Endometrial microvascular endothelial cells (primary cell): Measurements from ENCODE around the gene PLAC8. TPM values are rescaled to one million over a fixed set of nuclear protein-coding genes. Genes with fewer than 3 reads are reported as not detected.
"Not testable (repeated sequence)": the region's sequence is repeated elsewhere in the genome, so short reads cannot be mapped to it uniquely, and the experiment has no call there.

ENCODE experiments used
- in situ Hi-C: cut with HindIII; loops from 2 replicates; pipeline ENCODE4 v1.10.0; 2017; ENCODE audit warnings: low sequenced_read_pairs, low pct_unique_long_range_greater_than_20kb; ENCODE audit errors: inconsistent ontology term
- total RNA-seq: library from RNA; depleted of rRNA; stranded (reverse); fragments of >200 nt; gene quantifications from one replicate; pipeline ENCODE4 v1.2.3, GENCODE V29; 2015; ENCODE audit errors: inconsistent ontology term

Gene PLAC8
- total RNA-seq, 1 donor from 2014 or later: 3.8 TPM

DNA sequence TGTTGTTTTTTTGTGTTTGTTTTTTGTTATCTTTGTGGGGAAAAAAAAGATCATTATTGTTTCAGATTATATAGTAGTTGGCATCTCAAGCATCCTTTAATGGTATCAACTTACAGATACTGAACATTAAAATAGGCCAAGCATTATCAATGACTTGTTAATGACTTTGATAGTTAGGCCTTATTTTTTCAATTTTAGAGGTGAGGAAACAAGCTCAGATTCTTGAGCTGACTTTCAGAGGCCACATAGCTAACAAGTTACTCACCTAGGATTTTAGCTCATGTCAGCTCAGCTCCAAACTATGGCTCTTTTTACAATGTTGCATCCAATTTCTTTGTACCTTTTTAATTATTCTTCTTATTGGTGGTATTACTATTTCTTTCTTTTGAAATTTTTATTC is 471 bp upstream of the PLAC8 start:
- in situ Hi-C loops: no loop called here

DNA sequence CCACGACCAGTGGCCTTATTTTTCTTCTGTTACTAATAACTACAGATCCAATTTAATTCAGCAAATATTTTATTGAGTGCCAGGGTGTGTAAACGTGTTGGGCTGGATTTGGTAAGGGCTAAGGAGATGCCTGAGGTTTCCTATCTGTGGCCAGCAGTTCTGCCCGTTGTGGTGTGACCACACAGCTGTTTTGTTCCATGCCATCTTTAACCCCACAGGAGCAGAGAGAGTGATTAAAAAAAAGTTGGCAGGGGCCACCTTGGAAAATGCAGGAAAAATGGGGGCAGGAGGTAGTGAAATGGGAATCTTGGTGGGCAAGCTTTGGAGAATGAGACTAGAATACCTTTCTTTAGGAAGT is 1.1 kb downstream of the PLAC8 start:
- in situ Hi-C loops: no loop called here

DNA sequence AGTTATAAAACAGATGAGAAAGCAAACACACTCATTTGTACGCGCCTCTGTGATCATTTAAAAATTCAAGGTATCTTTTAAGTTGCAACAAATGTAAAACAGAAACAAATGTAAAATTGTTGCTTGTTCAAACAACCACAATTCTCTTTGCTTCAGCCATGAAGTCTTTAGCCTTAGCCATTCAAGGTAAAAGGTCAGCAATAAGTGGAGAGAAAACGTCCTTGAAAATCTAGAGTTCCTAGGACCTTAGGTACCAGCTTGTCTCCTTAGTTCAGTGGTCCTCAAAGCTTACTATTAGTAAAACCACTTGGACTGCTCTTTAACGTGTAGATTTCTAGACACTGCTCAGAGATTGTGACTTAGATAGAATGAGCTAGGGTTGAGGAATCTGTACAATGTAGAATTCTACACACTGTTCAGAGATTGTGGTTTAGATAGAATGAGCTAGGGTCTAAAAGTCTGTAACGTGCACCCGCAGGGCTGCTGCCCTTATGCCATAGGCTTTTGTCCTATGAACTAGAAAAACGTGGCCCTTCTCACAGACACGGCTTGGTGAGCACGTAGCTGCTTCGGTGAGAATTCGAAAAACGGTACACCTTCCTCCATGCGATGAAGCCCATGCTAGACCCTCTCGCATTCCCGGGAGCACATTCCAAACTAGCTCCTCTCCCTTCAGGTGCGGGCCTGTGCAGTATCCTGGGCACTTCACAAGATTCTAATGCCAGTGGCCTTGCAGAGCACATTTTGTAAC is 1.7 kb downstream of the PLAC8 start:
- in situ Hi-C loops: no loop called here

- in situ Hi-C loops: no loop called here
Measured at GRCh38 chr4:83112231-83112630, 2.3 kb downstream of the PLAC8 start.

- in situ Hi-C loops: not testable (repeated sequence)
Measured at GRCh38 chr4:83111751-83112141, 2.8 kb downstream of the PLAC8 start.

DNA sequence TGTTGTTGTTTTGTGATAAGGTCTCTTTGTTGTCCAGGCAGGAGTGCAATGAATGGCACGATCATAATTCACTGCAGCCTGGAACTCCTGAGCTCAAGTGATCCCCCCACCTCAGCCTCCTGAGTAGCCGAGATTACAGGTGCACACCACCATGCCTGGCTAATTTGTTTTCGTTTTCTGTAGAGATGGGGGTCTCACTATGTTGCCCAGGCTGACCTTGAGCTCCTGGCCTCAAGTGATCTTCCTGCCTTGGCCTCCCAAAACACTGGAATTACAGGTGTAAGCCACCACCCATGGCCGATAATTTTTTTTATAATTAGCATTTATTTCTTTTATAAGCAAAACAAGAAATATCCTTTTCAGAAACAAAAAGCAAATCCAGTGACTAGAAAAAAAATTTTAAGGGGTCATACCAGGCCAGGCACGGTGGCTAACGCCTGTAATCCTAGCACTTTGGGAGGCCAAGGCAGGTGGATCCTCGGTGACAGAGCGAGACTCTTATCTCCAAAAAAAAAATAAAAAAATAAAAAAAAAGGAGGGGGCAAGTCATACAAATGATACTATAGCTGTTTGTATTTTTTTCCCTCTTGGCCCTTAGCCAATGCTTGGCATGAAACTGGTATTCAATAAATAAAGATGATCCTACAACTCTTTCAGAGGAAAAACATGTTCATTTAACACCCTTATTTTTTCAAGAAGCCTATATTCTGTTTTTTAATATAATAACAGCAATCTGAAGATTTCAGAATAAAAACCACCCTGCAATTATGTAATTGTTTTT is 3.4 kb downstream of the PLAC8 start:
- in situ Hi-C loops: no loop called here

DNA sequence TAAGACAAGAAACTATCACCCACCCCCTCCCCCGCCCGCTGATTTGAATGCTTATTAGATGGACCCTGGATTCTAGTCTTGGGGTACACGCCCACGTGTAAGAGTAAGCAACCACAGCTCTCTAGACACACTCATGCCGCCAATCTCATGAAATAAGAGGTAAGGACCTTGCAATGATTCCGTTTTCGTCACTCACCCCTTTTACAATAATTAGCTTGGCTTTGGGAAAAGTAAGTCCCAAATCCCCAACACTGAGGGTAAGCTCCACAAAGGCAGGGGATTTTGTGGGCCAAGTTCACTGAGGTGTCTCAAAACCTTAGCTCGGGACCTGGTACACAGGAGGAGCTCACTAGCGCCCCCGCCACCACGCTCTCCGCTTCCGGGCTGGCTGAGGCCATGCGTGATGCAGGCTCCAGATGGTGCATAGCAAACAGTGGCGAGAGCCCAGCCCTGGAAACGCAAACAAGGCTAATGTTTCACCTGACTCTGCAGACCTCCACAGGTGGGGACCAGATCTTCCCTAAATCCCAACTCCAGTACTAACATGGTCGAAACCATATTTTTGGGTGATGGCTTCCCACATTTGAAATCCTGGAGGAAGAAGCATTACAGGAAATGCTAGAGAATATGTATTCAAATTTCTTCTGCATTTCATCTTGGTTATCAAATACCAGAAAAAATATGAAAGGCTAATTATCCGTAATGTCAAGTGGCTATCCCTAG is 4.1 kb downstream of the PLAC8 start:
- in situ Hi-C loops: no loop called here

- in situ Hi-C loops: no loop called here
Measured at GRCh38 chr4:83109480-83110222, 4.9 kb downstream of the PLAC8 start.

DNA sequence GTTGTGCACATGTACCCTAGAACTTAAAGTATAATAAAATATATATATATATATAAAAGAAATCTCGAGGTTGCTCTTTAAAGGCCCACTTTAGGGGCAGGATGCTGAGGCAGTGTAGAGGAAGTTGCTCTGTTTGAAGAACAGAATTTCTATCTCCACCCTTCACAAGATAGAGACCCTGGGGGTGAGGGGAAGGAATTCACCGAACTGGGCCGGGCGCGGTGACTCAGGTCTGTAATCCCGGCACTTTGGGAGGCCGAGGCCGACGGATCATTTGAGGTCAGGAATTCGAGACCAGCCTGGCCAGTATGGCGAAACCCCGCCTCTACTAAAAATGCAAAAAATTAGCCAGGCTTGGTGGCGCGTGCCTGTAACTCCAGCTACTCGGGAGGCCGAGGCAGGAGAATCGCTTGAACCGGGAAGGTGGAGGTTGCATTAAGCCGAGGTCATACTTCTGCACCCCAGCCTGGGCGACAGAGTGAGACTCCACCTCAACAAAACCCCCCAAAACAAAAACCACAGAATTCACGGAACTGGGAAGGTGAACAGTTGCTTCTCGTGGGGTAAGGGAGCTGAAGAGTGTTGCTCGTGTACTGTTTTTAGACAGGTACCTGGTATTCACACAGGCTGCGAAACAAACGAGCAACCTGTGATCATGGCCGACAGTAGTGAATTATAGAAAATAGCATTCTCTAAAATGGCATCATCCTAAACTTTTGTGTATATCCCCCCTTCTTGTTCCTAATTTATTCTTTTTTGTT is 6.2 kb downstream of the PLAC8 start:
- in situ Hi-C loops: no loop called here

DNA sequence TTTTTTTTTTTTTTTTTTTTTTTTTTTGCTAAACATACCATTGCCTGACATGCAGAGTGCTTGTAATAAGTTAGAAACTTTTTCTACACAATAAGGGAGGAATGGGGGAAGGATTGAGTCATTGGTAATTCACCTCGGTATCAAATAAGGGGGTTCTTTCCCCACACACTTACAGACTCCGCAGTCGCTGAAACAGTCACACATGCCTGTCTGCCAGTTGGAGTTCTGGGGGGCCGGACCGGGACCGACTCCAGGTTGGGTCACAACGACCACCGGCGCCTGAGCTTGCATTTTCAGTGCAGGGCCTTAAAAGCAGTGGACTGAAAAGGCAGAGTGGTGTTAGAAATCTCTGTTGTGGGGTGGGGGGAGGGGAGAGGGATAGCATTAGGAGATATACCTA is 6.9 kb downstream of the PLAC8 start:
- in situ Hi-C loops: no loop called here

DNA sequence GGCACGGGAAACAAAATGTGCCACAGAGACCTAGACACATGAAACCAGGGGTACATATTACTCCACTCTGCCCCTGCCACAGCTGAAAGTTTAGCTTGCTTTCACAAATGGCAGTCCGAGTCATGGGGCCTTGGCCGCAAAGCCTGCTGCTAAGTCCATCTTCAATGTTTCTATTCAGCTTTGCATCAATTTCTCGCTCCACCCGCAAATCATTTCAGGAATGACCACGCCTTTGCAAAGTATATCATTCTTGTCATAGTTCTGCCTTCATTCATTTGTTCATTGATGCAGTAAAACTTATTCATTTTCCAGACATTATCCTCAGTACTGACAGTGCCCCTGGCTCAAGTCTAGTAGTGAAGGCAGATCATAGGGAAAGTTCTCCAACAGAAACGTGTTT is 9.5 kb downstream of the PLAC8 start:
- in situ Hi-C loops: no loop called here

DNA sequence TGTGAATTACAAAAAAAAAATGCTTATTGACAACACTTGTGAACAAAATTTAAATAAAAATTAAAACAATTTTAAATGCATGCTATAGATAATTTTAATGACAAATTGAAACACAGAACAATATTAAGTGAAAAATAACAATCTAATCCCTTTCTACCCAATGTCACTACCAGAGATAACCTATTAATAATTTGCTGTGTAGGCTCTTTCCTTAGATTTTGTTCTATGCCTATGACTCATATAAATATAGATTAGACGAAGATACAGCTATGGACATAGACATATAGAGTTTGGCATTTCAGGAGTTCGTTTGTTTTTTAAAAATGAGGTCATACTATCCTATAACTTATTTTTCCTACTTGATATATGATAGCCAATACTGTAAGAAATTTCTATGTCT is 18.1 kb downstream of the PLAC8 start:
- in situ Hi-C loops: no loop called here

GRCh38 chr4:83093060-83093640 is 21.4 kb downstream of the PLAC8 start:
- in situ Hi-C loops: no loop called here

GRCh38 chr4:83089410-83090157 is 24.9 kb downstream of the PLAC8 start:
- in situ Hi-C loops: no loop called here

DNA sequence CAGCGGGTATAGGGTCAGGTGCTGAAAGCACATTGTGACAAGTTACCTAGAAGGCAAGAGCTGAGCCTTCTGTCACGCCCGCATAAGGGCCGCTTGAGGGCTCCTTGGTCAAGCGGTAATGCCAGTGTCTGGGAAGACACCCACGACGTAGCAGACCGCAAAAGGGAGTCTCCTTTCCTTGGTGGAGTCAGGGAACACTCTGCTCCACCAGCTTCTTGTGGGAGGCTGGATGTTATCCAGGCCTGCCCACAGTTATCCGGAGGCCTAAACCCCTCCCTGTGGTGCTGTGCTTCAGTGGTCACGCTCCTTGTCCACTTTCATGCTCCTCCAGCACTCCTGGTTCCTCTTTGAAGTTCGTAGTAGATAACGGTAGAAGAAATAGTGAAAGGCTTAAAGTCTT is 29.6 kb downstream of the PLAC8 start:
- in situ Hi-C loops: not testable (repeated sequence)

GRCh38 chr4:83083925-83084475 is 30.5 kb downstream of the PLAC8 start:
- in situ Hi-C loops: no loop called here

GRCh38 chr4:83082777-83083176 is 31.8 kb downstream of the PLAC8 start:
- in situ Hi-C loops: no loop called here
